ENCODE measurements around the gene BEST3. TPM values are rescaled to one million over a fixed set of nuclear protein-coding genes. Genes with fewer than 3 reads are reported as not detected.

Gene BEST3
- total RNA-seq, 1 experiment from 2014 or later = 0.54 TPM

GRCh38 chr12:69701826-69702225, 2.7 kb upstream of the BEST3 start (continued):
- TF ChIP-seq YY1 (IDR thresholded peaks at IDR 0.05; ENCODE audit: extremely low read depth, insufficient replicate concordance, low read depth, low read length) (no peak), EZH2phosphoT487 (IDR thresholded peaks at IDR 0.05; ENCODE audit: borderline replicate concordance) (no peak), EGR1 (IDR thresholded peaks at IDR 0.05; ENCODE audit: low read depth) (no peak)
- TF ChIP-seq, protein P1, sequence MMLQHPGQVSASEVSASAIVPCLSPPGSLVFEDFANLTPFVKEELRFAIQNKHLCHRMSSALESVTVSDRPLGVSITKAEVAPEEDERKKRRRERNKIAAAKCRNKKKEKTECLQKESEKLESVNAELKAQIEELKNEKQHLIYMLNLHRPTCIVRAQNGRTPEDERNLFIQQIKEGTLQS (IDR thresholded peaks at IDR 0.05) = no peak
- TF ChIP-seq, protein P2, sequence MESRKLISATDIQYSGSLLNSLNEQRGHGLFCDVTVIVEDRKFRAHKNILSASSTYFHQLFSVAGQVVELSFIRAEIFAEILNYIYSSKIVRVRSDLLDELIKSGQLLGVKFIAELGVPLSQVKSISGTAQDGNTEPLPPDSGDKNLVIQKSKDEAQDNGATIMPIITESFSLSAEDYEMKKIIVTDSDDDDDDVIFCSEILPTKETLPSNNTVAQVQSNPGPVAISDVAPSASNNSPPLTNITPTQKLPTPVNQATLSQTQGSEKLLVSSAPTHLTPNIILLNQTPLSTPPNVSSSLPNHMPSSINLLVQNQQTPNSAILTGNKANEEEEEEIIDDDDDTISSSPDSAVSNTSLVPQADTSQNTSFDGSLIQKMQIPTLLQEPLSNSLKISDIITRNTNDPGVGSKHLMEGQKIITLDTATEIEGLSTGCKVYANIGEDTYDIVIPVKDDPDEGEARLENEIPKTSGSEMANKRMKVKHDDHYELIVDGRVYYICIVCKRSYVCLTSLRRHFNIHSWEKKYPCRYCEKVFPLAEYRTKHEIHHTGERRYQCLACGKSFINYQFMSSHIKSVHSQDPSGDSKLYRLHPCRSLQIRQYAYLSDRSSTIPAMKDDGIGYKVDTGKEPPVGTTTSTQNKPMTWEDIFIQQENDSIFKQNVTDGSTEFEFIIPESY (IDR thresholded peaks at IDR 0.05; ENCODE audit: extremely low read depth, insufficient replicate concordance, low read length) = no peak

DNA sequence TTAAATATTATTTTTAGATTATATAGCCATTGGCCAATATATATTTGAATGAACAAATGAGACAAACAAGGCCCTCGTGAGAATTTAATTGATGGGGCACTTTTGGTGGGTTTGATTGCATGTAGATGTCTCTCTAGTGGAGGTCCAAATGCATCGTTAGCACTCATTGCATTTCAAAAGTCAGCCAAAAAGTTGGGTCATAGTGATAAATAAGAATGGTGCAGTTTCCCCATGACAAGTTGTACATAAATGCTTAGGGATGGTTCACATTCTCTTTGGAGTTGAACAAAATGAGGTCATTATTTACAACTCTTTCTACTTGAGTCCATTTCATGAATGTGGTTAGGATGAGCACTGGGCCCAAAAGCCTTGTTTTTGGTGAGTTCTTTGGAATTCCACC, 1.0 kb downstream of the BEST3 start:
- TF ChIP-seq YY1 (IDR thresholded peaks at IDR 0.05; ENCODE audit: extremely low read depth, insufficient replicate concordance, low read depth, low read length) (no peak), ZNF274 (IDR thresholded peaks at IDR 0.05; ENCODE audit: low read depth, low read length) (no peak), EZH2phosphoT487 (IDR thresholded peaks at IDR 0.05; ENCODE audit: borderline replicate concordance) (no peak), POLR2A (IDR thresholded peaks at IDR 0.05; ENCODE audit: borderline replicate concordance, extremely low read depth, insufficient read depth, insufficient read length) (no peak)
- TF ChIP-seq, protein P1 (IDR thresholded peaks at IDR 0.05) = no peak
- intact Hi-C loops (cut with micrococcal nuclease) = no loop called here
- H3K27ac ChIP-seq (ENCODE audit: low read depth, low read length) = no peak overlapping the region
- BruUV-seq (replicated peaks) = no TSS peak
- no peaks in the 10 kb centered on the region for H3K9me3 ChIP-seq (ENCODE audit: control insufficient read depth in 1 of 2, insufficient read depth in 1 of 2, low read depth in 1 of 2, low read length in 2 of 2)
- RAD21 ChIA-PET (ENCODE audit: low non-redundant PET in 1 of 2, low total read pairs in 2 of 2, uncharacterized antibody in 2 of 2, unreplicated experiment in 2 of 2) = no interaction called here
- no peak overlapping the region for H2AFZ ChIP-seq (ENCODE audit: low read depth, low read length, poor library complexity, severe bottlenecking)
- no peak overlapping the region for H3K9ac ChIP-seq (ENCODE audit: low read length)
- no peaks in the 10 kb centered on the region for H3K4me1 ChIP-seq (ENCODE audit: control insufficient read depth in 1 of 2, insufficient read depth in 2 of 2, low read length in 2 of 2)
- H3K4me2 ChIP-seq (ENCODE audit: low read length) = no peak overlapping the region
- no peaks in the 10 kb centered on the region for H3K36me3 ChIP-seq (ENCODE audit: control insufficient read depth in 1 of 2, insufficient read depth in 2 of 2, low read length in 2 of 2)
- H3K27me3 ChIP-seq (ENCODE audit: insufficient read depth, low read length) = no peaks in the 10 kb centered on the region
- ATAC-seq (no peak), DNase-seq (ENCODE audit: low read depth, low spot score) (no peak)
- H3K79me2 ChIP-seq (ENCODE audit: insufficient read depth, low read length) = no peaks in the 10 kb centered on the region
- no peaks in the 10 kb centered on the region for H4K20me1 ChIP-seq (ENCODE audit: insufficient read depth)
- H3K4me3 ChIP-seq (replicated peaks in 1 of 2; ENCODE audit: low read depth in 1 of 2, low read length in 2 of 2) = no peak overlapping the region
- H3K9me2 ChIP-seq (ENCODE audit: insufficient read depth) = no peaks in the 10 kb centered on the region
- POLR2A ChIA-PET = no interaction called here
- CTCF ChIA-PET = no interaction called here
